Right ventricle myocardium inferior (tissue), 1 donor: ENCODE results near the gene MED27. TPM values are rescaled to one million over a fixed set of nuclear protein-coding genes. Genes with fewer than 3 reads are reported as not detected.
A peak's percentile ranks its signal among the peaks of the same experiment; 100 is the strongest.
"Not testable (repeated sequence)": the region's sequence is repeated elsewhere in the genome, so short reads cannot be mapped to it uniquely, and the experiment has no call there.

ENCODE experiments used
- ATAC-seq: fragments of 200-7000 bp; cut with Tn5 transposase; one replicate; pipeline ENCODE4 v1.9.1; 2020; ENCODE audit warnings: mild to moderate bottlenecking, moderate library complexity
- DNase-seq: peaks from one replicate; pipeline ENCODE4 v3.0.0; 2021; ENCODE audit errors: missing footprints
- intact Hi-C: fragments of 100-400 bp; cut with DNase I; formaldehyde crosslinking; loops from one replicate; pipeline ENCODE4 v1.11.0; 2022
- total RNA-seq: library from RNA; stranded (reverse); fragmentation: NEBNext Ultra II Directional; extraction: Animal tissue kit (Norgen Biotek cat#: 25700); gene quantifications from one replicate; pipeline ENCODE4 v1.2.1, GENCODE V29; 2021
- donor health status: DM: no; HTN: yes; CAD: no; lungs with severe emphysema.

Gene MED27
- total RNA-seq, 1 donor from 2014 or later = 15.1 TPM

GRCh38 chr9:131959887-131960286, 119.8 kb downstream of the MED27 start:
- ATAC-seq = no peak
- no peak for DNase-seq
- intact Hi-C loops = no loop called here

GRCh38 chr9:131959056-131959455, 120.6 kb downstream of the MED27 start:
- ATAC-seq = no peak
- intact Hi-C loops = no loop called here
- DNase-seq = no peak

DNA sequence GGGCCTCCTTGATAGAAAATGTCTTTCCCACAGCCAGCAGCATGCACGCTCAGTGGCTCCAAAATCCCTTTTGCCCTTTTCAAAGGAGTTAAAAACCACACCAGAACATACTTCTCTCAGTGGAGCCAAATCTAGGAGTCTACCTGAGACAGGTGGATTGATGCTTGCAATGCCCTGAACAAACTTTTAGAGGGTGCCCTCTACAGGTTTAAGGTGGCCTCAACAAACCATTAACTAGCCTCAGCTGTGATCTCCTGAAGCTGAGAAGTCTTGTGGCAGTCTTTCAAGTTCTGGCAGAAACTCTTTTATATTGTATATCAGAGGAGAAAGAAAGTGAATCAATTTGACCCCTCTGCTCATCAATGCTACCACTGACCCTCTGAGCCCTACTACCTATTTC, 125.4 kb downstream of the MED27 start:
- DNase-seq (no peak), ATAC-seq (no peak)
- intact Hi-C loops = no loop called here

DNA sequence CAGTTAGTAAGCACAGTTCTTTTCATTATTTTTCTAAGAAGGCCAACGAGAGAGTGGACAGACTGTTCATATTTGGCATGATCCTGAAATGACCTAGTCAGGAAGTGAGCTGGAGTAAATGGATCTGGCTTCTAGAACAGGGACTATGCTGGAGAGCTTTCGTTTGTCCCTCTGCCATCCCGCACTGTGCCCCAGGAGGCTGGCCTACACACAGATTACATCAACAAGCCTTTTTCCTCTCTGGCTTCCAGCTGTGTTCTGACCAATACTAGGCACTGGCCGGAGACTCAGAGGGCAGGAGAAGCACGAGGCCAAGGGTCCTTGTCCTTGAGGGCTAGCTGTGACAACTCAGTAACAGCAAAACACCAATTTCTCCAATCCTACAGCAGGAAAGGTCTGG, 127.8 kb downstream of the MED27 start:
- ATAC-seq = peak; percentile 97
- DNase-seq = no peak
- intact Hi-C loops = no loop called here

DNA sequence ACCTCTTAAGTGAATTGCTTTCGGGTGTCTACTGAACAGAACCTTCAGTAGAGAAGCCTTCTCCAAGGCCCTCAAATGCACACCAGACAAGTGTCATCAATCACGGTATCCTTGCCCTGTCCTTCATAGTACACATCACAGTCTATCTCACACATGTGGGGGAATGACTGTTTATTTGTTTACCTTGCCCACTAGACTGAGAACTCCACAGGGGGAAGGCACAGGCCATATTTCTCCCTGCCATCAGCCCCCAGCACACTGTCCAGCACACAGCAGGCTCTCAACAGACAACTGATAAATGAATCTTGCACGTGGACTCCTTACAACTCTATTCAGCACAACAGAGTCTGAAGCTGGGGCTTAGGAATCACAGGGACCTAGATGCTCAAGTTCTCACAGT, 128.5 kb downstream of the MED27 start:
- no peak for ATAC-seq

DNA sequence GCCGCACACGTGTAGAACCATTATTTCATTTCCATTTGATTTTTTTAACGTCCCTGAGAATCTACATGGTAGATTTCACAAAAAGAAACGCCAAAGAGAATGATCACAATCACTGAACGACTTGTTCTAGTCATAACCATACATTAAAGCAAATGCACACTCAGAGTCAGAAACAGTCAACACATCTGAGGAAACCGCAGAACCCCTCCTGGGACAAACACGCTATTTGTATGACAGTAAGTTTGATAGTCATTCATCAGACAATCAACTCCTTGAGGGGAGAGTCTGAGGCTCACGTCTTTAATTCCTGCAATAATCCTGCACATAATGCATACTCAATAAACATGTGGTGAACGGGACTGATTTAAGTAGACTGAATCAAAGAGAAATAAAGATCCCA, 129.2 kb downstream of the MED27 start:
- intact Hi-C loops = no loop called here
- ATAC-seq (no peak), DNase-seq (no peak)

More for the DNA sequence above, 128.5 kb downstream of the MED27 start:
- no peak for DNase-seq
- intact Hi-C loops = no loop called here

DNA sequence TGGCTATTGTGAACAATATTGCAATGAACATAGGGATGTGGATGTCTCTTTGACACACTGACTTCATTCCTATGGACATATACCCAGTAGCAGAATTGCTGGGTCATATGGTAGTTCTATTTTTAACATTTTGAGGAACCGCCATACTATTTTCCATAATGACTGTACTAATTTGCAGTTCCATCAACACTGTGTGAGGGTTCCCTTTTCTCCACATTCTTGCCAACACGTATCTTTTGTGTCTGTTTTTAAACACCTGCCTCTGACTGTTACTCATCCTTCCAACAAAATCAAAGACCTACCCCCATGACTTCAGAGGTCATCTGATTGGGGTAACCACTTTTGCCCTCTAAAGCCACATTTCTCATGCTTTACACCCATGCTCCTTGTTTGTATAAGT, 133.5 kb downstream of the MED27 start:
- intact Hi-C loops = no loop called here
- ATAC-seq (no peak), DNase-seq (no peak)

DNA sequence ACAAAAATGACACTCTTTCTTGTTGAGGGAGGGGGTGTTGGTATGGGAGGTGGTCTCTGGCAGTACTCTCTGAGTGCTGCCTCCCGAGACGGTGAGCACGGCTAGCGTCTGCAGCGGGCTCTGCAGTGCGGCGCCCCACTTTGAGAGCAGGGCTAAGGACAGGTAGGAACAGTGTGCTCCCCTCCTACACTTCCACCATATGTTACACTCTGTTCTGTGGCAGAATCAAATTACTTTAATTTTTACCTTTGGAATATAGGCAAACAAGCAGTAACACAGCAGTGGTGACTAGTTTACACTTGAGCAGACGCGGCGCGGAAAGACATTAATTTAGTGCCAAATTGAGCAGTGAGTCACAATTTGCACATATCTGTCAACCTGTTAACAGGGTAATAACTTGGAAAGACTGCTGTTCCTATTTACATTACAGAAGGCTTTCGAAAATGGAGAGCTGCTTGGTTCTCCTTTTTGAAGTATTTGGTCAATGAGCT, 136.3 kb downstream of the MED27 start:
- DNase-seq (no peak), ATAC-seq (no peak)
- intact Hi-C loops = no loop called here

DNA sequence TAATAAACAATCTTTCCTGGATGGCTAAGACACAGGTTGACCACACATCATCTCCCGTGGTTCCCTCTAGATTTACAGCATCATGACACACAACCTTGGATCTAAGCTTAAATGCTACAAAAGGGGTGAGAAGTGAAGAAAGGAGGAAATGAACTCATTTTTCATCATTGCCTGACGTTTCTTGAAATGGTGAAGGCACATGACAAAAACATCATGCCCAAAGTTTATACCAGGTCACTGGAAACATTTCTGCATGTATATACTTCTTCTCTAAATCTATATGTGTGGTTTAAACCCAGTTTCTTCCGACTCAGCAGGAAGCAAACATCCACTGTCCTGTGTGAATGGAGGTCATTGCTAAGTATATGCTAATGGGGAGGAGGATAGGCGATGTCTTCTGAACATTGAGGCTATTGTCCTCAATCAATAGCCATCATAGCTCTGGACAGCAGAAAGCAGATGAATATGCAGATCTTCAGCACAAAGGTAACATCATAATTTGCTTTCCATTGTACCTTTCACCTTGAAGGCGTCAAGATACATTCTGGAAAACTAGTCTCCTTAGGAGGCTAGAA, 137.4 kb downstream of the MED27 start:
- ATAC-seq = no peak
- DNase-seq = no peak
- intact Hi-C loops = no loop called here

DNA sequence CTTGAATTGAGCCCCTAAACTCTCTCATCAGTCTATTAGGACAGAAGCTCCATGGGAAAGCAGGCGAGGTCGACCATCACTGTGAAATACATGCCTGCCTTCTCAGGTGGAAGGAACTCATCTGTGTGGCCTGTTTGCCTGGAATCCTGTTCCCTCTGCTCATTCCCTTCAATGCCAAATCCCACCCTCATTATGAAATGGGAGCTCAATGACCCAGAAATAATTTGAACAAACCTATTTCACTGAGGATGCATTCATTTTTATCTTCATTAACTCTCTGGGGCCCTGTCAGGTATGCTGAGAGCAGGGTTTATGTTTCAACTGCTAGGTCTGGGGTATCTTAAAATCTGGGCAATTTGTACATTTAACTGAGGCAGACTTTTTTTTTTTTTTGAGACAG, 142.2 kb downstream of the MED27 start:
- no peak for DNase-seq
- no peak for ATAC-seq
- intact Hi-C loops = no loop called here

- DNase-seq (no peak), ATAC-seq (no peak)
- intact Hi-C loops = no loop called here
Measured at GRCh38 chr9:131936929-131937328, 142.7 kb downstream of the MED27 start.

DNA sequence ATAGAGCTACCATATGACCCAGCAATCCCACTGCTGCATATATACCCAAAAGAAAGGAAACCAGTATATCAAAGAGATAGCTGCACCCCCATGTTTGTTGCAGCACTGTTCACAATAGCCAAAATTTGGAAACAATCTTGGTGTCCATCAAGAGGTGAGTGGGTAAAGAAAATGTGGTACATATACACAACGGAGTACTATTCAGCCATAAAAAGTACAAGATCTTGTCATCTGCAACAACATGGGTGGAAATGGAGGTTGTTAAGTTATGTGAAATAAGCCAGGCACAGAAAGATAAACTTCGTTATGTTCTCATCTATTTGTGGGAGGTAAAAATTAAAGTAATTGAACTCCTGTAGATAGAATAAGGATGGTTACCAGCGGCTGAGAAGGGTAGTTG, 145.0 kb downstream of the MED27 start:
- intact Hi-C loops = no loop called here
- DNase-seq = no peak
- ATAC-seq = no peak

- intact Hi-C loops = no loop called here
- no peak for ATAC-seq
- no peak for DNase-seq
Measured at GRCh38 chr9:131927091-131927490, 152.6 kb downstream of the MED27 start.

GRCh38 chr9:131926360-131926922, 153.2 kb downstream of the MED27 start:
- intact Hi-C loops = no loop called here
- DNase-seq = no peak
- no peak for ATAC-seq

DNA sequence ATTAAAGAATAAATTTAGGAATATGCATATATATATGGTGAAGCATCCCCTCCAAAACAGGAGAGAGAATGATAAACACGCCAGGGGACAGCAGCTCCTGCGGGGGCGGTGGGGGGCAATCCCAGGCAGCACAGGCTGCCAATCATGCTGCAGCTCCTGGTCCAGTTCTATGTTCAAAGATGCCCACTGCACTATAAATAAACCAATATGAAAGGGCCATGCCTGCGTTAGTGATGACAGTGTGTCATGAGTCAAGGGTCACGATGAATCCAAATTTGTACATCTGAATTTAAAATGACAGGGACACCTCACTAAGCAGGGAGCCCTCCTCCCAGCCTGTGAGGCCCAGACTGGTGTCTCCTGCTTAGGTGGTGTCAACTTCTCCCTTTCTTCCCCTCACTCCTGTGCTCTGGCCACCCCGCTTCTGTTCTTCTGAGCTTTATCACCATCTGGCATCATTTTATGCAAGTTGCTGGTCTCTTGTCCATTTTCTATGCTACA, 153.9 kb downstream of the MED27 start:
- intact Hi-C loops = no loop called here
- ATAC-seq (no peak), DNase-seq (no peak)

DNA sequence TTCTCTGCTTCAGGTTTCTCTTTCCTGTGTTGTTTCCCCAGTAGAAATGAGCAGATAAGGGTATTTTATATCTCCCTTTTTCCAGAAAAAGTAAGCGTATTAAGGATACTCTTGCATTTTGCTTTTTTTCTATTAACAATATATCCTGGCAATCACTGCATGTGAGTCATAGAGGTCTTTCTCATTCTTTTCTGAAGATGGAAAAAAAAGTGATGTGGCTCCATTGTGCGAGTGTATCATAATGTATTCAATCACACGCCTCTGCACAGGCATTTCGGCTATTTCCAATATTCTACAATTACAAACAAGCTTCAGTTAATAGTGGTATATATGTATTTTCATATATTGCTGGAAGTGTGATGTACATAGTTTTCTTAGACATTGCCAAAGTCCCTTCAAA, 155.9 kb downstream of the MED27 start:
- ATAC-seq (no peak), DNase-seq (no peak)
- intact Hi-C loops = no loop called here

- intact Hi-C loops = no loop called here
- DNase-seq (no peak), ATAC-seq (no peak)
Measured at GRCh38 chr9:131923132-131923671, 156.5 kb downstream of the MED27 start.

- DNase-seq, intact Hi-C loops: not testable (repeated sequence)
Measured at GRCh38 chr9:131921635-131922034, 158.0 kb downstream of the MED27 start.

GRCh38 chr9:131919216-131919615, 160.5 kb downstream of the MED27 start:
- intact Hi-C loops = no loop called here
- ATAC-seq (no peak), DNase-seq (no peak)

More at GRCh38 chr9:131921635-131922034, 158.0 kb downstream of the MED27 start:
- ATAC-seq = not testable (repeated sequence)

GRCh38 chr9:131918481-131918880, 161.2 kb downstream of the MED27 start:
- intact Hi-C loops = no loop called here
- ATAC-seq (no peak), DNase-seq (no peak)
